C4-2B (cell line): ENCODE data around the gene OR52B2.
"Not testable (repeated sequence)": the region's sequence is repeated elsewhere in the genome, so short reads cannot be mapped to it uniquely, and the experiment has no call there.

ENCODE experiments used
- H3K27ac ChIP-seq: fragments of 450-650 bp; 2 replicates; pipeline ENCODE4 v1.5.1; 2017
- ZFX ChIP-seq: fragments of 450-650 bp; IDR thresholded peaks from 2 replicates; pipeline ENCODE4 v1.6.1; 2017
- TF ChIP-seq, protein P1 (sequence below): fragments of 450-650 bp; conservative IDR thresholded peaks from 2 replicates; pipeline ENCODE4 v1.5.1; 2017; ENCODE audit warnings: mild to moderate bottlenecking

Gene OR52B2

DNA sequence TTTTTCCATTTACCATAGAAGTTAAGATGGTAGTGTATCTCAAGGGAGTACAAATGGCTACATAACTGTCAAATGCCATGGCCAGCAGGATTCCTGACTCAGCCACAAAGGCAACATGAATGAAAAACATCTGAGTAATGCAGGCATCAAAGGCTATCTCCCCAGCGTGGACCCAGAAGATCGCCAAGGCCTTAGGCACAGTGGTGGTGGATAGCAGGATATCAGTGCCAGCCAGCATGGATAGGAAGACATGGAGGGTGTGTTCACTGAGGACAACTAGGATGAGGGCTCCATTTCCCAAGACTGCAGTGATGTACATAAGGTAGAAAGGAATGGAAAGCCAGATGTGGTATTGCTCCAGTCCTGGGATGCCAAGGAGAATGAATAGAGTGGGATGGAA is 18.0 kb downstream of the OR52B2 start:
- H3K27ac ChIP-seq = no peak overlapping the region
- TF ChIP-seq ZFX = no peak
- TF ChIP-seq, protein P1, sequence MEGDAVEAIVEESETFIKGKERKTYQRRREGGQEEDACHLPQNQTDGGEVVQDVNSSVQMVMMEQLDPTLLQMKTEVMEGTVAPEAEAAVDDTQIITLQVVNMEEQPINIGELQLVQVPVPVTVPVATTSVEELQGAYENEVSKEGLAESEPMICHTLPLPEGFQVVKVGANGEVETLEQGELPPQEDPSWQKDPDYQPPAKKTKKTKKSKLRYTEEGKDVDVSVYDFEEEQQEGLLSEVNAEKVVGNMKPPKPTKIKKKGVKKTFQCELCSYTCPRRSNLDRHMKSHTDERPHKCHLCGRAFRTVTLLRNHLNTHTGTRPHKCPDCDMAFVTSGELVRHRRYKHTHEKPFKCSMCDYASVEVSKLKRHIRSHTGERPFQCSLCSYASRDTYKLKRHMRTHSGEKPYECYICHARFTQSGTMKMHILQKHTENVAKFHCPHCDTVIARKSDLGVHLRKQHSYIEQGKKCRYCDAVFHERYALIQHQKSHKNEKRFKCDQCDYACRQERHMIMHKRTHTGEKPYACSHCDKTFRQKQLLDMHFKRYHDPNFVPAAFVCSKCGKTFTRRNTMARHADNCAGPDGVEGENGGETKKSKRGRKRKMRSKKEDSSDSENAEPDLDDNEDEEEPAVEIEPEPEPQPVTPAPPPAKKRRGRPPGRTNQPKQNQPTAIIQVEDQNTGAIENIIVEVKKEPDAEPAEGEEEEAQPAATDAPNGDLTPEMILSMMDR = no peak

DNA sequence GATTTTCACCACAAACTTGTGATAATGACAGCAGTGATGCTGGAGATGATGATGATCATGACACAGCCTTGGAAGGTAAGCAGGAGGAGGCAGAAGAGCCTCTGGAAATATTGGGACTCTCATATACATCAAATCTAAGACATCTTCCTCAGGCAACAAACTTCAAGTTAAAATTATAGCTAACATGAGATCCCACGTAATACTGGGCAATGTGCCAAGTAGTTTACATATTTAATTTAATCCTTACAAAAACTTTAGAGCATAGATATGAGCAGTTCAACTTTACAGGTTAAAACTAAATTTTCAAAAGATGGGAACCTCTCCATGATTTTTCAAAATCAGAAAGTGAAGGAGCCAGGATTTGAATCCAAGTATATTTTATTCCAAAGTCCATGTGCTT is 19.0 kb downstream of the OR52B2 start:
- H3K27ac ChIP-seq = no peak overlapping the region
- no peak for TF ChIP-seq ZFX

DNA sequence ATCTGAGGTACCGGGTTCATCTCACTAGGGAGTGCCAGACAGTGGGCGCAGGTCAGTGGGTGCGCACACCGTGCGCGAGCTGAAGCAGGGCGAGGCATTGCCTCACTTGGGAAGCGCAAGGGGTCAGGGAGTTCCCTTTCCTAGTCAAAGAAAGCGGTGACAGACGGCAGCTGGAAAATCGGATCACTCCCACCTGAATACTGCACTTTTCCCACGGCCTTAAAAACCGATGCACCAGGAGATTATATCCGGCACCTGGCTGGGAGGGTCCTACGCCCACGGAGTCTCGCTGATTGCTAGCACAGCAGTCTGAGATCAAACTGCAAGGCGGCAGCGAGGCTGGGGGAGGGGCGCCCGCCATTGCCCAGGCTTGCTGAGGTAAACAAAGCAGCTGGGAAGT is 26.4 kb downstream of the OR52B2 start:
- not testable (repeated sequence) for H3K27ac ChIP-seq

DNA sequence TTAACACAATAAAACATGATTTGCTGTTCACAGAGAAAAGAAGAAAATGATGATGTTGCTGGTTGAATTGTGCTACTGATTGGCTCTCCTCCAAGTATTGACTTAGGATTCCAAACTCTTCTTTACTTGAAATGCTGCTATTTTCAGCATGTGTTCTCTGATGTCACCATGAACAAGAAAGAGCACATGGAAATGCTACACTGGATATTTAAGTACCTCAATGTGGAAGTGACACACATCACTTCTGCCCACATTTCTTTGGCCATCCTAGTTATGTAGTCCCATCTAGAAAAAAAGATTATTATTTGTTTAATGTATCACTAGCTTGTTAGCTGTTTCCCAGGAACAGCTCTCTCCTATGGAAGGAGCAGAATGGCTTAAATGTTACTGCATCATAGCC is 27.2 kb downstream of the OR52B2 start:
- no peak for TF ChIP-seq ZFX
- TF ChIP-seq, protein P1 = no peak
- H3K27ac ChIP-seq = no peak overlapping the region

DNA sequence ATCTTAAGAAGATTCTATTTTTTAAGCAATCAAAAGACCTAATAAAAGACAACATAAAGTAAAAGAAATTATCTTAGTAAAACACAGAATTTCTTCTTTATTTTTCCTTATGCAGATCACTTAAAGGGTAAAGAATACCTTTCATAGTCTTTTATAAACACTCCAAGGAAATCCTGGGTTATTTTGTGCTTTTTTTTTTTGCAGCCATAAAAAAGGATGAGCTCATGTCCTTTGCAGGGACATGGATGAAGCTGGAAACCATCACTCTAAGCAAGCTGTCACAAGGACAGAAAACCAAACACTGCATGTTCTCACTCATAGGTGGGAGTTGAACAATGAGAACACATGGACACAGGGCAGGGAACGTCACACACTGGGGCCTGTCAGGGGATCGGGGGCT is 34.2 kb downstream of the OR52B2 start:
- H3K27ac ChIP-seq = not testable (repeated sequence)

DNA sequence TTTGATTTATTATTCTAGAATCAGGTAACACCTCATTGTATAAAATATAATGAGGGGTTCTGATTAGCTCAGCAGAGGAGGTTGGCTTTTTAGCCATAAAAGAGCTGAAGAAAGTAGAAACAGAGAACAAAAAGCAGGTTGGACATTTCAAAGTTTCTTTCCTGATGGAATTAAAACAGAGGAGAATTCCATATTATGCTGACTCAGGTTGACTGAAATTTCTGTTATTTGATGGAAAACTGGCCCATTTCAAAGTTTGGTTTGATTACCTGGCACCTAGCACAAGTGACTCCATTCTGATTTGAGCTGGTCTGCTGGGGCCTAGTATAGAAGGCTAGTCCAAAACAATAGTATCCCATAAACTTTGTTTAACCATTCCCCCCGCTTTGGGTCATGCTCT is 37.7 kb downstream of the OR52B2 start:
- no peak overlapping the region for H3K27ac ChIP-seq
- no peak for TF ChIP-seq ZFX
- TF ChIP-seq, protein P1 = no peak

DNA sequence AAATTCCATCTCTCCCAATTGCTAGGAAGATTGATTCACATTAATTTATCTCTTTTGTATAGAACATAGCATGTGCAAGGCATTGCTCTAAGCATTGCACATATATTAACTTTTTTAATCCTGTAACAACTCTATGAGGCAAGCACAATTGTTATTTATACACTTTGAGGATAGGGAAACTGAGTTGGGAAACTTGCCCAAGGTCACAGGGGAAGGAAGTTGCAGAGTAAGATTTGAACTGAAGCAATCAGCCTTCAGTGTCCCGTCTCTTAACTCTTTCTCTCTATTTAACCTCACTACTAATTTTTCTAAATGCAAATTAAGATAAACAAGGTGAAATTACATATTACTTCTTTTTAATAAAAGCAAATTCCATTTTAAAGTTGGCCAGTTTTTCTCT is 40.5 kb downstream of the OR52B2 start:
- no peak for TF ChIP-seq ZFX
- TF ChIP-seq, protein P1 = no peak
- H3K27ac ChIP-seq = no peak overlapping the region

DNA sequence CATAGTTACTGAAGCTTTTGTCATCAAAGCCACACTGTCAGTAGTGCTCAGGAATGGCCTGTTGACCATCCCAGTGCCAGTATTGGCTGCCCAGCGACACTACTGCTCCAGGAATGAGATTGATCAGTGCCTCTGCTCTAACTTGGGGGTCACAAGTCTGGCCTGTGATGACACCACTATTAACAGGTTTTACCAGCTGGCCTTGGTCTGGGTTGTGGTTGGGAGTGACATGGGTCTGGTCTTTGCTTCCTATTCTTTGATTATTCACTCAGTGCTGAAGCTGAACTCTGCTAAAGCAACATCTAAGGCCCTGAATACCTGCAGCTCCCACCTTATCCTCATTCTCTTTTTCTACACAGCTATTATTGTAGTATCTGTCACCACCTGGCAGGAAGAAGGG is 41.1 kb downstream of the OR52B2 start:
- TF ChIP-seq, protein P1 = no peak
- TF ChIP-seq ZFX = no peak
- no peak overlapping the region for H3K27ac ChIP-seq

DNA sequence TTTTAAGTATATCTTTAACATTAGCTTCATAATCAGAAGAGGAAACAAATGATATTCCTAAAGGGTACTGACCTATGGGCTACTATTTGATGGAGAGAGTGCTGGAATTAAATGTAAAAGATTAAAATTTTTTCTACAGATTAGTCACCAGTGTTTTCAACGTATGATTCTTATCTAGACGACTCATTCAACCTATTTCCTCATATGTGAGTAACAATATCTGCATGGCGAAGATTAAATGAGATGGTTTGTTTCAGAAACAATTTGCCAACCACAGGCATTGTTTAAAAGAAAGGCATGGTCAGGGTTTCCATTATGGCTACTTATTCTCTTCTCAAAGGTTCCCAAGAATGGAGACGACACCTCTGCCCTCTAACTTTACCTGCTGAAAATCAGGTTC is 42.2 kb downstream of the OR52B2 start:
- no peak for TF ChIP-seq ZFX
- TF ChIP-seq, protein P1 = no peak
- H3K27ac ChIP-seq = no peak overlapping the region
